WTC11 (cell line): ENCODE measurements around the gene NGB. TPM values are rescaled to one million over a fixed set of nuclear protein-coding genes. Genes with fewer than 3 reads are reported as not detected.

ENCODE experiments used
- ATAC-seq: fragments of 200-7000 bp; cut with Tn5 transposase; 2 replicates; pipeline ENCODE4 v1.10.0; 2021; ENCODE audit warnings: mild to moderate bottlenecking, moderate library complexity
- CTCF ChIA-PET: fragments of 300-600 bp; sonication (Branson Sonifier 250); formaldehyde crosslinking; loops from one replicate; lab custom pipeline; 2021; ENCODE audit warnings: antibody characterized with exemption; lab: Charles Lee
- POLR2A ChIA-PET: fragments of 350-600 bp; sonication (Branson Sonifier 250); formaldehyde crosslinking; loops from one replicate; lab custom pipeline; 2021; ENCODE audit warnings: antibody characterized with exemption; lab: Charles Lee
- DNase-seq: peaks from one replicate; pipeline ENCODE4 v3.0.0; 2021; ENCODE audit warnings: low spot score
- H3K27ac Mint-ChIP-seq: 2 replicates; pipeline ENCODE4 v1.8.0; 2021; ENCODE audit warnings: mixed read lengths
- H3K27me3 Mint-ChIP-seq: 2 replicates; pipeline ENCODE4 v1.8.0; 2021; ENCODE audit warnings: low read depth, mild to moderate bottlenecking, moderate library complexity, mixed read lengths
- H3K36me3 Mint-ChIP-seq: 2 replicates; pipeline ENCODE4 v1.8.0; 2021; ENCODE audit warnings: mixed read lengths
- H3K4me1 Mint-ChIP-seq: 2 replicates; pipeline ENCODE4 v1.8.0; 2022; ENCODE audit warnings: mixed read lengths
- H3K4me3 Mint-ChIP-seq: 2 replicates; pipeline ENCODE4 v1.8.0; 2021; ENCODE audit warnings: mild to moderate bottlenecking, moderate library complexity, mixed read lengths
- H3K9me3 Mint-ChIP-seq: 2 replicates; pipeline ENCODE4 v1.8.0; 2021; ENCODE audit warnings: mixed read lengths
- ATF1 ChIP-seq: sonication (generic); formaldehyde crosslinking; IDR thresholded peaks from 2 replicates; pipeline ENCODE4 v1.8.1; 2023; ENCODE audit warnings: mild to moderate bottlenecking, moderate library complexity, missing genetic modification reagents
- CBFB ChIP-seq: sonication (generic); formaldehyde crosslinking; IDR thresholded peaks from 2 replicates; pipeline ENCODE4 v1.8.1; 2022; ENCODE audit warnings: mild to moderate bottlenecking, low read depth, missing genetic modification reagents
- FOXK1 ChIP-seq: sonication (generic); formaldehyde crosslinking; IDR thresholded peaks from 2 replicates; pipeline ENCODE4 v1.8.0; 2022; ENCODE audit warnings: mild to moderate bottlenecking, moderate library complexity, missing genetic modification reagents
- NFATC4 ChIP-seq: fragments of 250-450 bp; sonication (Bioruptor Pico); IDR thresholded peaks from 2 replicates; pipeline ENCODE4 v1.9.0; 2021; ENCODE audit warnings: mild to moderate bottlenecking
- NR2C2 ChIP-seq: sonication (generic); formaldehyde crosslinking; IDR thresholded peaks from 2 replicates; pipeline ENCODE4 v1.8.0; 2022; ENCODE audit warnings: mild to moderate bottlenecking, missing genetic modification reagents
- ZBTB21 ChIP-seq: sonication (generic); formaldehyde crosslinking; IDR thresholded peaks from 2 replicates; pipeline ENCODE4 v1.8.1; 2023; ENCODE audit warnings: mild to moderate bottlenecking, missing genetic modification reagents, borderline replicate concordance
- ZNF219 ChIP-seq: sonication (generic); formaldehyde crosslinking; IDR thresholded peaks from 2 replicates; pipeline ENCODE4 v1.8.0; 2023; ENCODE audit warnings: missing genetic modification reagents, mild to moderate bottlenecking, borderline replicate concordance
- ZNF232 ChIP-seq: sonication (generic); formaldehyde crosslinking; IDR thresholded peaks from 2 replicates; pipeline ENCODE4 v1.8.0; 2022; ENCODE audit warnings: mild to moderate bottlenecking, missing genetic modification reagents
- ZNF263 ChIP-seq: sonication (generic); formaldehyde crosslinking; IDR thresholded peaks from 2 replicates; pipeline ENCODE4 v1.8.1; 2022; ENCODE audit warnings: low read depth, mild to moderate bottlenecking, moderate library complexity, missing genetic modification reagents
- ZNF396 ChIP-seq: fragments of 250-450 bp; sonication (Bioruptor Pico); IDR thresholded peaks from 2 replicates; pipeline ENCODE4 v1.8.0; 2021; ENCODE audit warnings: mild to moderate bottlenecking, moderate library complexity, borderline replicate concordance
- ZNF423 ChIP-seq: fragments of 250-450 bp; sonication (Bioruptor Pico); IDR thresholded peaks from 2 replicates; pipeline ENCODE4 v2.1.2; 2022; ENCODE audit warnings: mild to moderate bottlenecking, moderate library complexity
- ZNF671 ChIP-seq: fragments of 250-450 bp; sonication (Bioruptor Pico); IDR thresholded peaks from 2 replicates; pipeline ENCODE4 v1.8.0; 2021; ENCODE audit warnings: mild to moderate bottlenecking
- total RNA-seq: library from RNA; stranded (reverse); gene quantifications from 3 replicates; pipeline ENCODE4 v1.2.3, GENCODE V29; 2021
- TF ChIP-seq, protein P1 (sequence below): fragments of 250-450 bp; sonication (Bioruptor Pico); IDR thresholded peaks from 2 replicates; pipeline ENCODE4 v1.9.0; 2021; ENCODE audit warnings: moderate library complexity, mild to moderate bottlenecking, inconsistent platforms, borderline replicate concordance
- TF ChIP-seq, protein P2 (sequence below): sonication (generic); formaldehyde crosslinking; IDR thresholded peaks from 2 replicates; pipeline ENCODE4 v1.8.0; 2022; ENCODE audit warnings: mild to moderate bottlenecking, missing genetic modification reagents
- TF ChIP-seq, protein P3 (sequence below): fragments of 200-600 bp; IDR thresholded peaks from 2 replicates; pipeline ENCODE4 v1.8.0; 2022; ENCODE audit warnings: antibody characterized with exemption
- TF ChIP-seq, protein P4 (sequence below): sonication (generic); formaldehyde crosslinking; IDR thresholded peaks from 2 replicates; pipeline ENCODE4 v1.8.1; 2023; ENCODE audit warnings: mild to moderate bottlenecking, moderate library complexity, missing genetic modification reagents
- TF ChIP-seq, protein P5 (sequence below): sonication (generic); formaldehyde crosslinking; IDR thresholded peaks from 2 replicates; pipeline ENCODE4 v1.8.1; 2022; ENCODE audit warnings: mild to moderate bottlenecking, missing genetic modification reagents, moderate library complexity, borderline replicate concordance

NGB gene
- total RNA-seq, 1 experiment from 2014 or later, result 0.33 TPM

DNA sequence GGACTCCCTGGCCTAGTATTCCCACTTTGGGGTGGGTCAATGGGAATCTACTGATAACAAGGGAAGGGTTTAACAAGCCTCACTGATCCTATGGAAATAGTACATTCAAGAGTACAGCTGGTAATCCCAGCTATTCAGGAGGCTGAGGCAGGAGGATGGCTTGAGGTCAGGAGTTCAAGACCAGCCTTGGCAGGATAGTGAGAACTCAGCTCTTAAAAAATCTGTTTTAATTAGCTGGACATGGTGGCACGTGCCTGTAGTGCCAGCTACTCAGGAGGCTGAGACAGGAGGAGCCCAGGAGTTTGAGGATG lies 45.1 kb upstream of the NGB start:
- Mint-ChIP-seq H3K36me3 (no peaks in the 10 kb centered on the region), H3K4me1 (peaks cover 45% of the 10 kb centered on the region), H3K27ac (no peak overlapping the region), H3K9me3 (no peaks in the 10 kb centered on the region), H3K27me3 (no peaks in the 10 kb centered on the region; the same call in 1 of the 2 replicates), H3K4me3 (no peak overlapping the region)
- ATAC-seq, result no peak
- POLR2A ChIA-PET, result interaction anchor here (1.5 kb wide), 1 partner anchor 61 kb away, joined by 3 read pairs; the partner anchor contains the start of genes SAMD15 and TMED8
- DNase-seq, result no peak
- CTCF ChIA-PET, result interaction anchor here (0.5 to 3.4 kb wide), 50 partner anchors 8 to 968 kb away, joined by 3 to 59 read pairs (median 6); partner anchors contain the start of genes NGB, SAMD15, TMED8 and TMEM63C
- TF ChIP-seq ZNF423 (CRISPR knock-in tag) (no peak), ZNF263 (no peak), ZNF232 (no peak), CBFB (no peak)
- TF ChIP-seq, protein P1, sequence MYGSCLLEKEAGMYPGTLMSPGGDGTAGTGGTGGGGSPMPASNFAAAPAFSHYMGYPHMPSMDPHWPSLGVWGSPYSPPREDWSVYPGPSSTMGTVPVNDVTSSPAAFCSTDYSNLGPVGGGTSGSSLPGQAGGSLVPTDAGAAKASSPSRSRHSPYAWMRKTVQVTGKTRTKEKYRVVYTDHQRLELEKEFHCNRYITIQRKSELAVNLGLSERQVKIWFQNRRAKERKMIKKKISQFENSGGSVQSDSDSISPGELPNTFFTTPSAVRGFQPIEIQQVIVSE (CRISPR knock-in tag), result no peak
- TF ChIP-seq, protein P2, sequence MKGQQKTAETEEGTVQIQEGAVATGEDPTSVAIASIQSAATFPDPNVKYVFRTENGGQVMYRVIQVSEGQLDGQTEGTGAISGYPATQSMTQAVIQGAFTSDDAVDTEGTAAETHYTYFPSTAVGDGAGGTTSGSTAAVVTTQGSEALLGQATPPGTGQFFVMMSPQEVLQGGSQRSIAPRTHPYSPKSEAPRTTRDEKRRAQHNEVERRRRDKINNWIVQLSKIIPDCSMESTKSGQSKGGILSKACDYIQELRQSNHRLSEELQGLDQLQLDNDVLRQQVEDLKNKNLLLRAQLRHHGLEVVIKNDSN (CRISPR knock-in tag), result no peak
- TF ChIP-seq, protein P3, sequence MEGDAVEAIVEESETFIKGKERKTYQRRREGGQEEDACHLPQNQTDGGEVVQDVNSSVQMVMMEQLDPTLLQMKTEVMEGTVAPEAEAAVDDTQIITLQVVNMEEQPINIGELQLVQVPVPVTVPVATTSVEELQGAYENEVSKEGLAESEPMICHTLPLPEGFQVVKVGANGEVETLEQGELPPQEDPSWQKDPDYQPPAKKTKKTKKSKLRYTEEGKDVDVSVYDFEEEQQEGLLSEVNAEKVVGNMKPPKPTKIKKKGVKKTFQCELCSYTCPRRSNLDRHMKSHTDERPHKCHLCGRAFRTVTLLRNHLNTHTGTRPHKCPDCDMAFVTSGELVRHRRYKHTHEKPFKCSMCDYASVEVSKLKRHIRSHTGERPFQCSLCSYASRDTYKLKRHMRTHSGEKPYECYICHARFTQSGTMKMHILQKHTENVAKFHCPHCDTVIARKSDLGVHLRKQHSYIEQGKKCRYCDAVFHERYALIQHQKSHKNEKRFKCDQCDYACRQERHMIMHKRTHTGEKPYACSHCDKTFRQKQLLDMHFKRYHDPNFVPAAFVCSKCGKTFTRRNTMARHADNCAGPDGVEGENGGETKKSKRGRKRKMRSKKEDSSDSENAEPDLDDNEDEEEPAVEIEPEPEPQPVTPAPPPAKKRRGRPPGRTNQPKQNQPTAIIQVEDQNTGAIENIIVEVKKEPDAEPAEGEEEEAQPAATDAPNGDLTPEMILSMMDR, result 0 out of 2 replicates have a peak, but pooled peaks have one; percentile 4
- TF ChIP-seq, protein P4, sequence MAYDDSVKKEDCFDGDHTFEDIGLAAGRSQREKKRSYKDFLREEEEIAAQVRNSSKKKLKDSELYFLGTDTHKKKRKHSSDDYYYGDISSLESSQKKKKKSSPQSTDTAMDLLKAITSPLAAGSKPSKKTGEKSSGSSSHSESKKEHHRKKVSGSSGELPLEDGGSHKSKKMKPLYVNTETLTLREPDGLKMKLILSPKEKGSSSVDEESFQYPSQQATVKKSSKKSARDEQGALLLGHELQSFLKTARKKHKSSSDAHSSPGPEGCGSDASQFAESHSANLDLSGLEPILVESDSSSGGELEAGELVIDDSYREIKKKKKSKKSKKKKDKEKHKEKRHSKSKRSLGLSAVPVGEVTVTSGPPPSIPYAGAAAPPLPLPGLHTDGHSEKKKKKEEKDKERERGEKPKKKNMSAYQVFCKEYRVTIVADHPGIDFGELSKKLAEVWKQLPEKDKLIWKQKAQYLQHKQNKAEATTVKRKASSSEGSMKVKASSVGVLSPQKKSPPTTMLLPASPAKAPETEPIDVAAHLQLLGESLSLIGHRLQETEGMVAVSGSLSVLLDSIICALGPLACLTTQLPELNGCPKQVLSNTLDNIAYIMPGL (CRISPR knock-in tag), result no peak

DNA sequence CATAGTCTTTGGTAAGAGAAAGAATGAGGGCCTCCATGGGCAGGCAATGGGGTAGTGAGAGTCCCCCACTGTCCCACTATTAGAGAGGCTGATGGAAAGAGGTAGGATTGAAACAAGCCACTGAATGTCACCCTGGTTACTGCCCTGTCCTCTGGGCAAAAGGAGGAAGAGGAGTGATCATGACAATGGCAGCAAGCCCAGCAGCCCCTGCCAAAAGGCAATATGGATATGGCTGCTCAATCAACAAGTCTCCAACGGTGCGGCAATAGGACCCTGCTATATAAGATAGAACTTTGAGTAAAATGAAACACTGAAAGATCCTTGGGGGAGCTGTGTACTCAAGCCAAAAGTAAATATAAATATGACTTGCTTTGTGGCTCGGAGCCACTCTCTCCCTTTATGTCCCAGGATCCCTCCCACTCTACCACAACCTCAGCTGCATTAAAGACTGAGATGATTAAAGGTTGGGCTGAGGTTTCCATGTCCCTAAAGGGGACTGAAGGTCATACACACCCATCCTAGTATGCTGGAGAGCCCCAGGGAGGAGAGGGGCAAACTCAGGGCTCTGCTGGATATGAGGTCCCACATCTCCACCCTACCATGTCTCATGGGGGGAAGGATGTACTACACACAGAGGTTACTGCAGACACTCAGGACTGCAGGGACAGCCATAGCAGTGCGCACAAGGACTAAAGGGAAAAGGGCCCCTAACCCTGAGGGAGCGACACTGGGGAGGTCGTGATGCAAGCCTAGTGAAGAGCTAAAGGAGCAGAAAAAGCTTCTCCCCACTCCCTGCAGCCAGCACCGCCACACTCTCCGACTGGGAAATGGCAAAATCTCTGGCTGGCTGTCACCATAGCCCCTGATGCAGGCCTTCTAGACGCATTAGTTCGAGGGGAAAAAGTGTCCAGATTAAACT lies 43.8 kb upstream of the NGB start:
- Mint-ChIP-seq H3K9me3 (no peaks in the 10 kb centered on the region), H3K27ac (peak overlapping the region; percentile 97), H3K27me3 (no peaks in the 10 kb centered on the region), H3K36me3 (no peaks in the 10 kb centered on the region), H3K4me1 (peaks cover 42% of the 10 kb centered on the region), H3K4me3 (no peak overlapping the region)
- TF ChIP-seq ZBTB21 (CRISPR knock-in tag), result no peak
- no peak for TF ChIP-seq NFATC4 (CRISPR knock-in tag)
- no peak for TF ChIP-seq ZNF396
- no peak for TF ChIP-seq FOXK1 (CRISPR knock-in tag)
- TF ChIP-seq CBFB, result no peak
- TF ChIP-seq, protein P5, sequence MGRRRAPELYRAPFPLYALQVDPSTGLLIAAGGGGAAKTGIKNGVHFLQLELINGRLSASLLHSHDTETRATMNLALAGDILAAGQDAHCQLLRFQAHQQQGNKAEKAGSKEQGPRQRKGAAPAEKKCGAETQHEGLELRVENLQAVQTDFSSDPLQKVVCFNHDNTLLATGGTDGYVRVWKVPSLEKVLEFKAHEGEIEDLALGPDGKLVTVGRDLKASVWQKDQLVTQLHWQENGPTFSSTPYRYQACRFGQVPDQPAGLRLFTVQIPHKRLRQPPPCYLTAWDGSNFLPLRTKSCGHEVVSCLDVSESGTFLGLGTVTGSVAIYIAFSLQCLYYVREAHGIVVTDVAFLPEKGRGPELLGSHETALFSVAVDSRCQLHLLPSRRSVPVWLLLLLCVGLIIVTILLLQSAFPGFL (CRISPR knock-in tag), result no peak
- TF ChIP-seq NR2C2, result no peak
- TF ChIP-seq ATF1 (CRISPR knock-in tag), result no peak
- TF ChIP-seq ZNF219, result no peak
- TF ChIP-seq ZNF671, result no peak
- no peak for ATAC-seq
- ChIA-PET POLR2A (interaction anchor here (1.5 kb wide), 1 partner anchor 62 kb away, joined by 3 read pairs; the partner anchor contains the start of genes SAMD15 and TMED8), CTCF (interaction anchor here (0.8 to 3.4 kb wide), 32 partner anchors 8 to 442 kb away, joined by 3 to 59 read pairs (median 8); partner anchors contain the start of genes SAMD15, TMED8, TMEM63C and ZDHHC22)
- DNase-seq, result no peak
